HEK293 (cell line): ENCODE measurements around the gene RGS14.

Experiments
- KLF1 ChIP-seq: fragments of 450-650 bp; formaldehyde crosslinking; IDR thresholded peaks from 2 replicates; pipeline ENCODE4 v1.5.1; 2016; ENCODE audit warnings: missing biosample characterization, missing genetic modification characterization
- OVOL3 ChIP-seq: fragments of 450-650 bp; formaldehyde crosslinking; IDR thresholded peaks from 2 replicates; pipeline ENCODE4 v1.5.1; 2016; ENCODE audit warnings: missing biosample characterization, missing genetic modification characterization
- SCRT2 ChIP-seq: fragments of 450-650 bp; formaldehyde crosslinking; IDR thresholded peaks from 2 replicates; pipeline ENCODE4 v1.5.1; 2016; ENCODE audit warnings: missing biosample characterization, missing genetic modification characterization
- ZNF133 ChIP-seq: fragments of 450-650 bp; formaldehyde crosslinking; IDR thresholded peaks from 2 replicates; pipeline ENCODE4 v1.5.1; 2016; ENCODE audit warnings: missing biosample characterization, missing genetic modification characterization
- ZNF350 ChIP-seq: fragments of 450-650 bp; formaldehyde crosslinking; IDR thresholded peaks from 2 replicates; pipeline ENCODE4 v1.5.0; 2017; ENCODE audit warnings: missing biosample characterization, mild to moderate bottlenecking, missing genetic modification characterization
- ZNF555 ChIP-seq: fragments of 450-650 bp; formaldehyde crosslinking; conservative IDR thresholded peaks from 2 replicates; pipeline ENCODE4 v1.5.1; 2017; ENCODE audit warnings: missing biosample characterization, mild to moderate bottlenecking, missing genetic modification characterization, inconsistent platforms
- ZNF610 ChIP-seq: fragments of 450-650 bp; formaldehyde crosslinking; IDR thresholded peaks from 2 replicates; pipeline ENCODE4 v1.5.1; 2016; ENCODE audit warnings: missing biosample characterization, missing genetic modification characterization, borderline replicate concordance
- ZNF837 ChIP-seq: fragments of 450-650 bp; formaldehyde crosslinking; IDR thresholded peaks from 2 replicates; pipeline ENCODE4 v1.5.1; 2016; ENCODE audit warnings: missing biosample characterization, missing genetic modification characterization
- ZSCAN16 ChIP-seq: fragments of 450-650 bp; formaldehyde crosslinking; IDR thresholded peaks from 2 replicates; pipeline ENCODE4 v1.5.1; 2016; ENCODE audit warnings: missing biosample characterization, missing genetic modification characterization
- TF ChIP-seq, protein P1 (sequence below): fragments of 450-650 bp; IDR thresholded peaks from 2 replicates; pipeline ENCODE4 v1.5.1; 2018; ENCODE audit warnings: missing biosample characterization, missing genetic modification characterization
- TF ChIP-seq, protein P2 (sequence below): fragments of 450-650 bp; formaldehyde crosslinking; IDR thresholded peaks from 2 replicates; pipeline ENCODE4 v1.5.1; 2016; ENCODE audit warnings: missing biosample characterization, missing genetic modification characterization
- TF ChIP-seq, protein P3 (sequence below): fragments of 450-650 bp; formaldehyde crosslinking; IDR thresholded peaks from 2 replicates; pipeline ENCODE4 v1.5.1; 2016; ENCODE audit warnings: missing biosample characterization, missing genetic modification characterization
- TF ChIP-seq, protein P4 (sequence below): fragments of 450-650 bp; formaldehyde crosslinking; IDR thresholded peaks from 2 replicates; pipeline ENCODE4 v1.5.1; 2016; ENCODE audit warnings: missing biosample characterization, missing genetic modification characterization, borderline replicate concordance
- TF ChIP-seq, protein P5 (sequence below): fragments of 450-650 bp; formaldehyde crosslinking; IDR thresholded peaks from 2 replicates; pipeline ENCODE4 v1.5.1; 2016; ENCODE audit warnings: missing biosample characterization, missing genetic modification characterization
- TF ChIP-seq, protein P6 (sequence below): fragments of 450-650 bp; formaldehyde crosslinking; IDR thresholded peaks from 2 replicates; pipeline ENCODE4 v1.5.1; 2016; ENCODE audit warnings: missing biosample characterization, missing genetic modification characterization

The RGS14 gene

DNA sequence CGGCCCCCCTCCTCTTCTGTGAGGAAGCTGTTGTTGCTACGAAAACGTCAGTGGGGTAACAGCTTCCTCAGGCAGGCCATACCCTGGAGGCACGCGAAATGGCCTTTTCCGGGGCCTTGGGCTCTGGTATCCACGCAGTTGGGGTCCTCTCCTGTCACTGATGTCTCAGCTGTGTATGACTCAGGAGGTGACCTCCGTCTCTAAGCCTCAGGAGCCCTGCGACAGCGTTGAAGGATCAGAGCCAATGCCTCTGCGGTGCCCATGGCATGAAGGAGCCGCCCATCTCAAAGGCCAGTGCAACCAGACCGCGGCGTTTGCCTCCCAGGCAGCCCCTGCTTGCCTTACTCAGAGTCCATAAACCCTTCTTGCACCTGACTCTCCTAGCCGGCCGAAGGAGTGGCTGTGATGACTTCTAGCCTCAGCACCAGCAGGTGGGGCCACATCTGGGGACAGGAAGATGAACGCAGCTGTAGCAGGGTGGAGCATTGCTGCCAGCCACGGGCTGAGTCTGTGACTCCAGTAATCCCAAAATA lies 45.0 kb upstream of the RGS14 start (continued):
- TF ChIP-seq, protein P1, sequence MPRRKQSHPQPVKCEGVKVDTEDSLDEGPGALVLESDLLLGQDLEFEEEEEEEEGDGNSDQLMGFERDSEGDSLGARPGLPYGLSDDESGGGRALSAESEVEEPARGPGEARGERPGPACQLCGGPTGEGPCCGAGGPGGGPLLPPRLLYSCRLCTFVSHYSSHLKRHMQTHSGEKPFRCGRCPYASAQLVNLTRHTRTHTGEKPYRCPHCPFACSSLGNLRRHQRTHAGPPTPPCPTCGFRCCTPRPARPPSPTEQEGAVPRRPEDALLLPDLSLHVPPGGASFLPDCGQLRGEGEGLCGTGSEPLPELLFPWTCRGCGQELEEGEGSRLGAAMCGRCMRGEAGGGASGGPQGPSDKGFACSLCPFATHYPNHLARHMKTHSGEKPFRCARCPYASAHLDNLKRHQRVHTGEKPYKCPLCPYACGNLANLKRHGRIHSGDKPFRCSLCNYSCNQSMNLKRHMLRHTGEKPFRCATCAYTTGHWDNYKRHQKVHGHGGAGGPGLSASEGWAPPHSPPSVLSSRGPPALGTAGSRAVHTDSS (tag by site-specific recombination): no peak
- TF ChIP-seq, protein P2, sequence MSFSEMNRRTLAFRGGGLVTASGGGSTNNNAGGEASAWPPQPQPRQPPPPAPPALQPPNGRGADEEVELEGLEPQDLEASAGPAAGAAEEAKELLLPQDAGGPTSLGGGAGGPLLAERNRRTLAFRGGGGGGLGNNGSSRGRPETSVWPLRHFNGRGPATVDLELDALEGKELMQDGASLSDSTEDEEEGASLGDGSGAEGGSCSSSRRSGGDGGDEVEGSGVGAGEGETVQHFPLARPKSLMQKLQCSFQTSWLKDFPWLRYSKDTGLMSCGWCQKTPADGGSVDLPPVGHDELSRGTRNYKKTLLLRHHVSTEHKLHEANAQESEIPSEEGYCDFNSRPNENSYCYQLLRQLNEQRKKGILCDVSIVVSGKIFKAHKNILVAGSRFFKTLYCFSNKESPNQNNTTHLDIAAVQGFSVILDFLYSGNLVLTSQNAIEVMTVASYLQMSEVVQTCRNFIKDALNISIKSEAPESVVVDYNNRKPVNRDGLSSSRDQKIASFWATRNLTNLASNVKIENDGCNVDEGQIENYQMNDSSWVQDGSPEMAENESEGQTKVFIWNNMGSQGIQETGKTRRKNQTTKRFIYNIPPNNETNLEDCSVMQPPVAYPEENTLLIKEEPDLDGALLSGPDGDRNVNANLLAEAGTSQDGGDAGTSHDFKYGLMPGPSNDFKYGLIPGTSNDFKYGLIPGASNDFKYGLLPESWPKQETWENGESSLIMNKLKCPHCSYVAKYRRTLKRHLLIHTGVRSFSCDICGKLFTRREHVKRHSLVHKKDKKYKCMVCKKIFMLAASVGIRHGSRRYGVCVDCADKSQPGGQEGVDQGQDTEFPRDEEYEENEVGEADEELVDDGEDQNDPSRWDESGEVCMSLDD: peak; percentile 37; the same call in 1 of the 2 replicates
- TF ChIP-seq ZNF133 (tag by site-specific recombination) (no peak), ZNF350 (tag by site-specific recombination) (no peak), ZNF610 (tag by site-specific recombination) (no peak), KLF1 (tag by site-specific recombination) (peak; percentile 71), ZNF837 (tag by site-specific recombination) (no peak), SCRT2 (tag by site-specific recombination) (no peak), ZNF555 (tag by site-specific recombination) (no peak), OVOL3 (tag by site-specific recombination) (0 out of 2 replicates have a peak, but pooled peaks have one; percentile 6), ZSCAN16 (tag by site-specific recombination) (no peak)
- TF ChIP-seq, protein P3, sequence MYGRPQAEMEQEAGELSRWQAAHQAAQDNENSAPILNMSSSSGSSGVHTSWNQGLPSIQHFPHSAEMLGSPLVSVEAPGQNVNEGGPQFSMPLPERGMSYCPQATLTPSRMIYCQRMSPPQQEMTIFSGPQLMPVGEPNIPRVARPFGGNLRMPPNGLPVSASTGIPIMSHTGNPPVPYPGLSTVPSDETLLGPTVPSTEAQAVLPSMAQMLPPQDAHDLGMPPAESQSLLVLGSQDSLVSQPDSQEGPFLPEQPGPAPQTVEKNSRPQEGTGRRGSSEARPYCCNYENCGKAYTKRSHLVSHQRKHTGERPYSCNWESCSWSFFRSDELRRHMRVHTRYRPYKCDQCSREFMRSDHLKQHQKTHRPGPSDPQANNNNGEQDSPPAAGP (tag by site-specific recombination): peak; percentile 20; the same call in 1 of the 2 replicates
- TF ChIP-seq, protein P4, sequence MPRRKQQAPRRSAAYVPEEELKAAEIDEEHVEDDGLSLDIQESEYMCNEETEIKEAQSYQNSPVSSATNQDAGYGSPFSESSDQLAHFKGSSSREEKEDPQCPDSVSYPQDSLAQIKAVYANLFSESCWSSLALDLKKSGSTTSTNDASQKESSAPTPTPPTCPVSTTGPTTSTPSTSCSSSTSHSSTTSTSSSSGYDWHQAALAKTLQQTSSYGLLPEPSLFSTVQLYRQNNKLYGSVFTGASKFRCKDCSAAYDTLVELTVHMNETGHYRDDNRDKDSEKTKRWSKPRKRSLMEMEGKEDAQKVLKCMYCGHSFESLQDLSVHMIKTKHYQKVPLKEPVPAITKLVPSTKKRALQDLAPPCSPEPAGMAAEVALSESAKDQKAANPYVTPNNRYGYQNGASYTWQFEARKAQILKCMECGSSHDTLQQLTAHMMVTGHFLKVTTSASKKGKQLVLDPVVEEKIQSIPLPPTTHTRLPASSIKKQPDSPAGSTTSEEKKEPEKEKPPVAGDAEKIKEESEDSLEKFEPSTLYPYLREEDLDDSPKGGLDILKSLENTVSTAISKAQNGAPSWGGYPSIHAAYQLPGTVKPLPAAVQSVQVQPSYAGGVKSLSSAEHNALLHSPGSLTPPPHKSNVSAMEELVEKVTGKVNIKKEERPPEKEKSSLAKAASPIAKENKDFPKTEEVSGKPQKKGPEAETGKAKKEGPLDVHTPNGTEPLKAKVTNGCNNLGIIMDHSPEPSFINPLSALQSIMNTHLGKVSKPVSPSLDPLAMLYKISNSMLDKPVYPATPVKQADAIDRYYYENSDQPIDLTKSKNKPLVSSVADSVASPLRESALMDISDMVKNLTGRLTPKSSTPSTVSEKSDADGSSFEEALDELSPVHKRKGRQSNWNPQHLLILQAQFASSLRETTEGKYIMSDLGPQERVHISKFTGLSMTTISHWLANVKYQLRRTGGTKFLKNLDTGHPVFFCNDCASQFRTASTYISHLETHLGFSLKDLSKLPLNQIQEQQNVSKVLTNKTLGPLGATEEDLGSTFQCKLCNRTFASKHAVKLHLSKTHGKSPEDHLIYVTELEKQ (tag by site-specific recombination): no peak
- TF ChIP-seq, protein P5, sequence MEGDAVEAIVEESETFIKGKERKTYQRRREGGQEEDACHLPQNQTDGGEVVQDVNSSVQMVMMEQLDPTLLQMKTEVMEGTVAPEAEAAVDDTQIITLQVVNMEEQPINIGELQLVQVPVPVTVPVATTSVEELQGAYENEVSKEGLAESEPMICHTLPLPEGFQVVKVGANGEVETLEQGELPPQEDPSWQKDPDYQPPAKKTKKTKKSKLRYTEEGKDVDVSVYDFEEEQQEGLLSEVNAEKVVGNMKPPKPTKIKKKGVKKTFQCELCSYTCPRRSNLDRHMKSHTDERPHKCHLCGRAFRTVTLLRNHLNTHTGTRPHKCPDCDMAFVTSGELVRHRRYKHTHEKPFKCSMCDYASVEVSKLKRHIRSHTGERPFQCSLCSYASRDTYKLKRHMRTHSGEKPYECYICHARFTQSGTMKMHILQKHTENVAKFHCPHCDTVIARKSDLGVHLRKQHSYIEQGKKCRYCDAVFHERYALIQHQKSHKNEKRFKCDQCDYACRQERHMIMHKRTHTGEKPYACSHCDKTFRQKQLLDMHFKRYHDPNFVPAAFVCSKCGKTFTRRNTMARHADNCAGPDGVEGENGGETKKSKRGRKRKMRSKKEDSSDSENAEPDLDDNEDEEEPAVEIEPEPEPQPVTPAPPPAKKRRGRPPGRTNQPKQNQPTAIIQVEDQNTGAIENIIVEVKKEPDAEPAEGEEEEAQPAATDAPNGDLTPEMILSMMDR: peak; percentile 65; the same call in 1 of the 2 replicates
- TF ChIP-seq, protein P6, sequence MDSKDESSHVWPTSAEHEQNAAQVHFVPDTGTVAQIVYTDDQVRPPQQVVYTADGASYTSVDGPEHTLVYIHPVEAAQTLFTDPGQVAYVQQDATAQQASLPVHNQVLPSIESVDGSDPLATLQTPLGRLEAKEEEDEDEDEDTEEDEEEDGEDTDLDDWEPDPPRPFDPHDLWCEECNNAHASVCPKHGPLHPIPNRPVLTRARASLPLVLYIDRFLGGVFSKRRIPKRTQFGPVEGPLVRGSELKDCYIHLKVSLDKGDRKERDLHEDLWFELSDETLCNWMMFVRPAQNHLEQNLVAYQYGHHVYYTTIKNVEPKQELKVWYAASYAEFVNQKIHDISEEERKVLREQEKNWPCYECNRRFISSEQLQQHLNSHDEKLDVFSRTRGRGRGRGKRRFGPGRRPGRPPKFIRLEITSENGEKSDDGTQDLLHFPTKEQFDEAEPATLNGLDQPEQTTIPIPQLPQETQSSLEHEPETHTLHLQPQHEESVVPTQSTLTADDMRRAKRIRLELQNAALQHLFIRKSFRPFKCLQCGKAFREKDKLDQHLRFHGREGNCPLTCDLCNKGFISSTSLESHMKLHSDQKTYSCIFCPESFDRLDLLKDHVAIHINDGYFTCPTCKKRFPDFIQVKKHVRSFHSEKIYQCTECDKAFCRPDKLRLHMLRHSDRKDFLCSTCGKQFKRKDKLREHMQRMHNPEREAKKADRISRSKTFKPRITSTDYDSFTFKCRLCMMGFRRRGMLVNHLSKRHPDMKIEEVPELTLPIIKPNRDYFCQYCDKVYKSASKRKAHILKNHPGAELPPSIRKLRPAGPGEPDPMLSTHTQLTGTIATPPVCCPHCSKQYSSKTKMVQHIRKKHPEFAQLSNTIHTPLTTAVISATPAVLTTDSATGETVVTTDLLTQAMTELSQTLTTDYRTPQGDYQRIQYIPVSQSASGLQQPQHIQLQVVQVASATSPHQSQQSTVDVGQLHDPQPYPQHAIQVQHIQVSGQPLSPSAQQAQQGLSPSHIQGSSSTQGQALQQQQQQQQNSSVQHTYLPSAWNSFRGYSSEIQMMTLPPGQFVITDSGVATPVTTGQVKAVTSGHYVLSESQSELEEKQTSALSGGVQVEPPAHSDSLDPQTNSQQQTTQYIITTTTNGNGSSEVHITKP (tag by site-specific recombination): peak; percentile 69
